ENCODE data around the gene DGCR8. TPM values are rescaled to one million over a fixed set of nuclear protein-coding genes. Genes with fewer than 3 reads are reported as not detected.

Gene DGCR8
- total RNA-seq, 1 donor from 2014 or later: 32.5 TPM

- H3K4me3 Mint-ChIP-seq (ENCODE audit: unreplicated experiment): no peak overlapping the region
- H3K9me3 Mint-ChIP-seq (ENCODE audit: low read depth): no peaks in the 10 kb centered on the region
- H3K36me3 Mint-ChIP-seq (ENCODE audit: low read depth): peaks cover 20% of the 10 kb centered on the region
Observed at GRCh38 chr22:20062043-20062765, 17.8 kb upstream of the DGCR8 start.

DNA sequence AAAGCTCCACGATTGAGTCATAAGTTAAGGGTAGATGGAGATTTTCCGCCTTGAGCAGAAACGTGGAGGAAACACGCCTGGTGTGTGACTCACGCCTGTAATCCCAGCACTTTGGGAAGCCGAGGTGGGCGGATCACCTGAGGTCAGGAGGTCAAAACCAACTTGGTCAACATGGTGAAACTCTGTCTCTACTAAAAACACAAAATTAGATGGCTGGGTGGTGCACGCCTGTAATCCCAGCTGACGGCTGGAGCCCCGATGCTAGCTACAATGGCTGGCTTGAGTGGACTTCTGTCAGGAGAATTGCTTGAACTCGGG, 17.3 kb upstream of the DGCR8 start:
- Mint-ChIP-seq H3K27ac (ENCODE audit: unreplicated experiment) (no peak overlapping the region), H3K27me3 (ENCODE audit: low read depth) (no peaks in the 10 kb centered on the region), H3K9me3 (ENCODE audit: low read depth) (no peaks in the 10 kb centered on the region), H3K36me3 (ENCODE audit: low read depth) (peaks cover 20% of the 10 kb centered on the region), H3K4me1 (ENCODE audit: low read depth) (no peaks in the 10 kb centered on the region), H3K4me3 (ENCODE audit: unreplicated experiment) (no peak overlapping the region)
- no peak for DNase-seq (ENCODE audit: low spot score)
- TF ChIP-seq, protein P1, sequence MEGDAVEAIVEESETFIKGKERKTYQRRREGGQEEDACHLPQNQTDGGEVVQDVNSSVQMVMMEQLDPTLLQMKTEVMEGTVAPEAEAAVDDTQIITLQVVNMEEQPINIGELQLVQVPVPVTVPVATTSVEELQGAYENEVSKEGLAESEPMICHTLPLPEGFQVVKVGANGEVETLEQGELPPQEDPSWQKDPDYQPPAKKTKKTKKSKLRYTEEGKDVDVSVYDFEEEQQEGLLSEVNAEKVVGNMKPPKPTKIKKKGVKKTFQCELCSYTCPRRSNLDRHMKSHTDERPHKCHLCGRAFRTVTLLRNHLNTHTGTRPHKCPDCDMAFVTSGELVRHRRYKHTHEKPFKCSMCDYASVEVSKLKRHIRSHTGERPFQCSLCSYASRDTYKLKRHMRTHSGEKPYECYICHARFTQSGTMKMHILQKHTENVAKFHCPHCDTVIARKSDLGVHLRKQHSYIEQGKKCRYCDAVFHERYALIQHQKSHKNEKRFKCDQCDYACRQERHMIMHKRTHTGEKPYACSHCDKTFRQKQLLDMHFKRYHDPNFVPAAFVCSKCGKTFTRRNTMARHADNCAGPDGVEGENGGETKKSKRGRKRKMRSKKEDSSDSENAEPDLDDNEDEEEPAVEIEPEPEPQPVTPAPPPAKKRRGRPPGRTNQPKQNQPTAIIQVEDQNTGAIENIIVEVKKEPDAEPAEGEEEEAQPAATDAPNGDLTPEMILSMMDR (IDR thresholded peaks at IDR 0.05): no peak

More at GRCh38 chr22:20062043-20062765, 17.8 kb upstream of the DGCR8 start:
- Mint-ChIP-seq H3K27me3 (ENCODE audit: low read depth) (no peaks in the 10 kb centered on the region), H3K27ac (ENCODE audit: unreplicated experiment) (no peak overlapping the region), H3K4me1 (ENCODE audit: low read depth) (no peaks in the 10 kb centered on the region)
- TF ChIP-seq, protein P1 (IDR thresholded peaks at IDR 0.05): no peak
- DNase-seq (ENCODE audit: low spot score): no peak

- Mint-ChIP-seq H3K9me3 (ENCODE audit: low read depth) (no peaks in the 10 kb centered on the region), H3K4me1 (ENCODE audit: low read depth) (no peaks in the 10 kb centered on the region), H3K27me3 (ENCODE audit: low read depth) (no peaks in the 10 kb centered on the region), H3K36me3 (ENCODE audit: low read depth) (peaks cover 16% of the 10 kb centered on the region), H3K4me3 (ENCODE audit: unreplicated experiment) (no peak overlapping the region), H3K27ac (ENCODE audit: unreplicated experiment) (no peak overlapping the region)
- no peak for DNase-seq (ENCODE audit: low spot score)
- TF ChIP-seq, protein P1 (IDR thresholded peaks at IDR 0.05): no peak
Observed at GRCh38 chr22:20063271-20064139, 16.5 kb upstream of the DGCR8 start.

DNA sequence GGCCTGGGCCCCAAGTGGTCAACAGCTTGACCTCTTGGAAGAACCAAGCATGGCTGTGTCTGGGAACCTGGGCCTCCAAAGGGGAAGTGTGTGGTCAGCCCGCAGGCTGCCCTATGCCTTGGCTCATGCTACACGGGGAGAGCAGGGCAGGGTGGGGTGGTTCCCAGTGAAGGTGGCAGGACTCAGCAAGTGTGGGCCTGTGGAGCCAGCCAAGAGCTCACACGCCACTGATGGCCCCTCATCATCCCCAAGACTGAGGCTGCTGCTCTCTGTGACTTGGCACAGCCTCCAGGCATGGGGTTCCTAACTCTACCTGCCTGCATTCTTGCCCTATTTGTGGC, 15.9 kb upstream of the DGCR8 start:
- no peaks in the 10 kb centered on the region for H3K27me3 Mint-ChIP-seq (ENCODE audit: low read depth)
- no peaks in the 10 kb centered on the region for H3K9me3 Mint-ChIP-seq (ENCODE audit: low read depth)
- H3K27ac Mint-ChIP-seq (ENCODE audit: unreplicated experiment): no peak overlapping the region
- H3K4me1 Mint-ChIP-seq (ENCODE audit: low read depth): no peaks in the 10 kb centered on the region
- no peak overlapping the region for H3K4me3 Mint-ChIP-seq (ENCODE audit: unreplicated experiment)
- DNase-seq (ENCODE audit: low spot score): no peak
- H3K36me3 Mint-ChIP-seq (ENCODE audit: low read depth): peaks cover 14% of the 10 kb centered on the region
- TF ChIP-seq, protein P1 (IDR thresholded peaks at IDR 0.05): no peak

- H3K4me1 Mint-ChIP-seq (ENCODE audit: low read depth): no peaks in the 10 kb centered on the region
- no peaks in the 10 kb centered on the region for H3K27me3 Mint-ChIP-seq (ENCODE audit: low read depth)
- TF ChIP-seq, protein P1 (IDR thresholded peaks at IDR 0.05): no peak
- no peak overlapping the region for H3K27ac Mint-ChIP-seq (ENCODE audit: unreplicated experiment)
- DNase-seq (ENCODE audit: low spot score): no peak
- H3K9me3 Mint-ChIP-seq (ENCODE audit: low read depth): no peaks in the 10 kb centered on the region
- H3K36me3 Mint-ChIP-seq (ENCODE audit: low read depth): peaks cover 12% of the 10 kb centered on the region
- H3K4me3 Mint-ChIP-seq (ENCODE audit: unreplicated experiment): no peak overlapping the region
Observed at GRCh38 chr22:20064545-20065262, 15.3 kb upstream of the DGCR8 start.
